MM.1S (cell line): ENCODE data around the gene PDE1C.

ENCODE experiments used
- DNase-seq: peaks from one replicate; pipeline ENCODE4 v3.0.0-alpha.2; 2015
- H2AFZ ChIP-seq: fragments of 300-600 bp; sonication (generic); 2 replicates; pipeline ENCODE4 v1.6.0; 2016; ENCODE audit warnings: antibody characterized with exemption, low read length
- H3F3A ChIP-seq: fragments of 300-600 bp; sonication (generic); 2 replicates; pipeline ENCODE4 v1.6.1; 2016; ENCODE audit warnings: mild to moderate bottlenecking, antibody characterized with exemption, low read length, moderate library complexity, mixed read lengths; ENCODE audit not compliant: insufficient read depth
- H3K27ac ChIP-seq: fragments of 300-600 bp; sonication (generic); 2 replicates; pipeline ENCODE4 v1.5.1; 2016; ENCODE audit warnings: mild to moderate bottlenecking, low read length
- H3K27me3 ChIP-seq: fragments of 300-600 bp; sonication (generic); replicated peaks from 2 replicates; pipeline ENCODE4 v1.6.0; 2016; ENCODE audit warnings: low read length; ENCODE audit not compliant: insufficient read depth
- H3K36me3 ChIP-seq: fragments of 300-600 bp; sonication (generic); replicated peaks from 2 replicates; pipeline ENCODE4 v1.6.1; 2016; ENCODE audit warnings: mild to moderate bottlenecking, low read length, mixed read lengths; ENCODE audit not compliant: insufficient read depth
- H3K4me1 ChIP-seq: fragments of 300-600 bp; sonication (generic); 2 replicates; pipeline ENCODE4 v1.6.1; 2016; ENCODE audit warnings: low read length, mixed read lengths
- H3K4me2 ChIP-seq: fragments of 300-600 bp; sonication (generic); 2 replicates; pipeline ENCODE4 v1.6.0; 2016; ENCODE audit warnings: low read depth, low read length
- H3K4me3 ChIP-seq: fragments of 300-600 bp; sonication (generic); 2 replicates; pipeline ENCODE4 v1.5.1; 2016; ENCODE audit warnings: low read length, mixed read lengths
- H3K79me2 ChIP-seq: fragments of 300-600 bp; sonication (generic); 2 replicates; pipeline ENCODE4 v1.6.1; 2016; ENCODE audit warnings: mixed run types, low read length, mixed read lengths
- H3K9ac ChIP-seq: fragments of 300-600 bp; sonication (generic); 2 replicates; pipeline ENCODE4 v1.6.1; 2016; ENCODE audit warnings: low read length, mixed read lengths
- H3K9me2 ChIP-seq: fragments of 300-600 bp; sonication (generic); replicated peaks from 2 replicates; pipeline ENCODE4 v1.6.1; 2016; ENCODE audit warnings: mild to moderate bottlenecking, low read length, mixed read lengths; ENCODE audit not compliant: insufficient read depth
- H3K9me3 ChIP-seq: fragments of 300-600 bp; sonication (generic); replicated peaks from 2 replicates; pipeline ENCODE4 v1.6.1; 2016; ENCODE audit warnings: mild to moderate bottlenecking, low read length, mixed read lengths; ENCODE audit not compliant: insufficient read depth
- H4K20me1 ChIP-seq: fragments of 300-600 bp; sonication (generic); 2 replicates; pipeline ENCODE4 v1.6.1; 2016; ENCODE audit warnings: mild to moderate bottlenecking, low read length, moderate library complexity, mixed read lengths; ENCODE audit not compliant: insufficient read depth
- CTCF ChIP-seq: fragments of 300-600 bp; sonication (generic); IDR thresholded peaks from 2 replicates; pipeline ENCODE4 v1.5.1; 2016; ENCODE audit warnings: antibody characterized with exemption, low read length, mixed read lengths
- EZH2 ChIP-seq: fragments of 300-600 bp; sonication (generic); optimal IDR thresholded peaks from 2 replicates; pipeline ENCODE3; 2017; ENCODE audit warnings: low read depth, mild to moderate bottlenecking, antibody characterized with exemption, low read length, mixed read lengths
- EZH2phosphoT487 ChIP-seq: fragments of 300-600 bp; sonication (generic); IDR thresholded peaks from 2 replicates; pipeline ENCODE4 v1.6.1; 2018; ENCODE audit warnings: antibody characterized with exemption, low read length

PDE1C gene

DNA sequence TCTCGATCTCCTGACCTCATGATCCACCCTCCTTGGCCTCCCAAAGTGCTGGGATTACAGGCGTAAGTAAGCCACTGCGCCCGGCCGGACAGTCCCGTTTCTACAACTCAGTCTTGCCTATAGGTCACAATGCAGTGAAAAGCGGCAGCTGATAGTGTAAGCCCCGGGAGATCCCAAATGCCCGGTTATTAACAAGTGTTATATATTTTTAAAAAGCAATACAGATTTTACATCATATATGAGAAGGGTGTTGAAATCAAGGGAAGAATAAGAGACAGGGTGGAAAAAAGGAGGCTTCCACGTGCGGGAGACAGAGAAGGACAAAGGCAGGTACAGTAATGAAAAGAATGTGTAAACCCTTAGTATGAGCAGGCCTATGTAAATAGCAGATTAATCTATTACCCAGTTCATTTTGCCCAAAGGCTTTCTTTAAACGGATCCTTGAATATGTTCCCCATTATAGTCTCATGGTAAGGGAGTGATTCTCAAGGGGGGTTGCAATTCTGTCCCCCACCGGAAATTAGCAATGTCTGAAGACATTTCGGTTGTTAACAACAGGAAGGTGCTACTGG lies 170.8 kb downstream of the PDE1C start:
- Histone ChIP-seq H3K4me1 (no peaks in the 10 kb centered on the region), H3K79me2 (no peaks in the 10 kb centered on the region), H3K4me2 (no peak overlapping the region), H3K36me3 (no peaks in the 10 kb centered on the region), H3K27me3 (no peaks in the 10 kb centered on the region), H3K9ac (no peak overlapping the region), H2AFZ (no peak overlapping the region), H3K27ac (no peak overlapping the region), H4K20me1 (no peaks in the 10 kb centered on the region), H3K4me3 (no peak overlapping the region), H3K9me3 (no peaks in the 10 kb centered on the region), H3F3A (no peaks in the 10 kb centered on the region), H3K9me2 (no peaks in the 10 kb centered on the region)
- no peak for DNase-seq
- no peak for TF ChIP-seq EZH2phosphoT487
- no peak for TF ChIP-seq CTCF
- TF ChIP-seq EZH2 = no peak

DNA sequence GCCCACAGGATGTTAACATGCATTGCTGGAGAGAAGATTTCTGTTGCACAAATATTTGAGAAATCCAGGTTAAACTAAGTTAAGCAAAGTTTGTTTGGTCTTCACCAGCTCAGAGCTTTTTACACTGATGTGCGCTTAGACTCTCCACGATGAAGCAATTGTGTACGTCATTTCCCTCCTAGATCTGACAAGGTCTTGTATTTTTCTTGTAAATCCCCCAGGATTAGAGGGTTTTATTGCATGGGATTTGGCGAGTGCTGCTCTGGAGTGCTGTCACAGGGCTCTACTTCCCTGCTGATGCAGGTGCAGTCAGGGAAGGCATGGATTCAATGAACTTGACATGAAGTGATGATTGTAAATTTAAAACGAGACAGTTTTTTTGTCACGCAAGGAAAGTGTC lies 173.3 kb downstream of the PDE1C start:
- H3K27ac ChIP-seq = no peak overlapping the region
- H3K9me2 ChIP-seq = no peaks in the 10 kb centered on the region
- H3F3A ChIP-seq = no peaks in the 10 kb centered on the region
- DNase-seq = no peak
- no peak overlapping the region for H3K4me3 ChIP-seq
- H3K79me2 ChIP-seq = no peaks in the 10 kb centered on the region
- no peak for TF ChIP-seq EZH2phosphoT487
- TF ChIP-seq CTCF = no peak
- TF ChIP-seq EZH2 = no peak
- no peak overlapping the region for H3K4me2 ChIP-seq
- no peaks in the 10 kb centered on the region for H3K27me3 ChIP-seq
- H3K4me1 ChIP-seq = no peaks in the 10 kb centered on the region
- H3K36me3 ChIP-seq = no peaks in the 10 kb centered on the region
- H3K9ac ChIP-seq = no peak overlapping the region
- H3K9me3 ChIP-seq = no peaks in the 10 kb centered on the region
- H4K20me1 ChIP-seq = no peaks in the 10 kb centered on the region
- H2AFZ ChIP-seq = no peak overlapping the region

DNA sequence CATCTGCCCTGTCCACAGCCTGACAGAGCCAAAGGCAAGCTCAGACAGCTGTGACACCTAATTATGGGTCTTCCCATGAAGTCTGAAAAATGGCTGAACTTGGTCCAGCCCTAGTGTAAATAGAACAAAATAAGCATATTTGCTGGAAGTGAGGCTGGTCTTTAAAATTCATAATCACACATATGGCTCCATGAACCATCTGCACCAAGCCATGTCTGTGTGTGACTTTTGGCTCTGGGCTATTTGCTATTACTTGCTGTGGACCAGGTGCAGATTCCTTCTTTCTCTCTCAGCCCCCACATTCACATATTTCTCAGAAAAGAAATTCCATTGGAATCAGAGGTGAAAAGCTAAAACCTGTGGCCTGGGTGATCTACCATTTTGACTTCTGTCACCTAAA lies 175.9 kb downstream of the PDE1C start:
- no peaks in the 10 kb centered on the region for H3K9me2 ChIP-seq
- H4K20me1 ChIP-seq = no peaks in the 10 kb centered on the region
- no peak overlapping the region for H3K4me2 ChIP-seq
- H3K27me3 ChIP-seq = no peaks in the 10 kb centered on the region
- no peak for DNase-seq
- no peak overlapping the region for H3K9ac ChIP-seq
- no peaks in the 10 kb centered on the region for H3K9me3 ChIP-seq
- H3K4me3 ChIP-seq = no peak overlapping the region
- H2AFZ ChIP-seq = no peak overlapping the region
- TF ChIP-seq CTCF = no peak
- TF ChIP-seq EZH2 = no peak
- TF ChIP-seq EZH2phosphoT487 = no peak
- no peaks in the 10 kb centered on the region for H3F3A ChIP-seq
- no peaks in the 10 kb centered on the region for H3K36me3 ChIP-seq
- no peak overlapping the region for H3K27ac ChIP-seq
- no peaks in the 10 kb centered on the region for H3K4me1 ChIP-seq
- no peaks in the 10 kb centered on the region for H3K79me2 ChIP-seq
